ES-I3 (cell line): ENCODE results near the gene PPP2R5A.
"Not testable (repeated sequence)": the region's sequence is repeated elsewhere in the genome, so short reads cannot be mapped to it uniquely, and the experiment has no call there.

Experiments used
- H3K36me3 ChIP-seq: 2 replicates; pipeline ENCODE4 v1.6.1; 2013; ENCODE audit warnings: mild to moderate bottlenecking, low read length, control low read depth, moderate library complexity; ENCODE audit not compliant: insufficient read depth
- H3K4me1 ChIP-seq: 2 replicates; pipeline ENCODE4 v1.6.1; 2013; ENCODE audit warnings: mild to moderate bottlenecking, control low read depth, low read length; ENCODE audit not compliant: insufficient read depth
- H3K9ac ChIP-seq: 2 replicates; pipeline ENCODE4 v1.6.1; 2013; ENCODE audit warnings: low read depth, mild to moderate bottlenecking, low read length, moderate library complexity
- H3K9me3 ChIP-seq: 2 replicates; pipeline ENCODE4 v1.6.1; 2013; ENCODE audit warnings: mild to moderate bottlenecking, low read length, moderate library complexity; ENCODE audit not compliant: control insufficient read depth, insufficient read depth

PPP2R5A gene

DNA sequence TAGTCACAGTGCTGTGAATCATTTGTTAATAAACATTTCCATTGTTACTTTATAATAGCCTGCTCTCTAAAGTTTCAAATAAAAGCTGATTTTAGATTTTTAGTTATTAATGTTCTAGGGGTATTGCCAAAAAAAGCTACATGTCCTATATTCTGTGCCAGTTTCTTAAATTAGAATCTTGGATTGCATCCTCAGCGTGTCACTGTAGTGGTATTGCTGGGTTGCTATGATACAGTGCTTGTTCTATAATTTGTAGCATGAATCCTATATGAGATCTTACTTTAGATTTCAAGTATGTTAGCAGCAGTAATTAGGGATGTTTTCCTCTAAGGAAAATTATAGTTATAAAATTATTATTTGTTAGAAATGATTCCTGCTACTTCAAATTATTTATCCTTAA lies 16.4 kb downstream of the PPP2R5A start:
- no peak overlapping the region for H3K9ac ChIP-seq
- no peaks in the 10 kb centered on the region for H3K4me1 ChIP-seq
- no peaks in the 10 kb centered on the region for H3K36me3 ChIP-seq
- no peaks in the 10 kb centered on the region for H3K9me3 ChIP-seq

GRCh38 chr1:212302745-212303383 lies 17.7 kb downstream of the PPP2R5A start:
- H3K9ac ChIP-seq, result no peak overlapping the region
- H3K36me3 ChIP-seq, result no peaks in the 10 kb centered on the region
- H3K4me1 ChIP-seq, result no peaks in the 10 kb centered on the region
- no peaks in the 10 kb centered on the region for H3K9me3 ChIP-seq

- no peaks in the 10 kb centered on the region for H3K36me3 ChIP-seq
- no peak overlapping the region for H3K9ac ChIP-seq
- peaks cover 6% of the 10 kb centered on the region; the same call in 1 of the 2 replicates for H3K4me1 ChIP-seq
- H3K9me3 ChIP-seq, result no peaks in the 10 kb centered on the region
These were observed 20.1 kb downstream of the PPP2R5A start for GRCh38 chr1:212305342-212305741.

GRCh38 chr1:212305984-212306452 lies 20.8 kb downstream of the PPP2R5A start:
- H3K9ac ChIP-seq, H3K36me3 ChIP-seq, H3K9me3 ChIP-seq, H3K4me1 ChIP-seq: not testable (repeated sequence)

GRCh38 chr1:212309967-212310366 lies 24.8 kb downstream of the PPP2R5A start:
- peaks cover 6% of the 10 kb centered on the region; the same call in 1 of the 2 replicates for H3K4me1 ChIP-seq
- H3K36me3 ChIP-seq, result no peaks in the 10 kb centered on the region
- H3K9ac ChIP-seq, result no peak overlapping the region
- no peaks in the 10 kb centered on the region for H3K9me3 ChIP-seq

- Histone ChIP-seq H3K9ac (no peak overlapping the region), H3K36me3 (no peaks in the 10 kb centered on the region), H3K9me3 (no peaks in the 10 kb centered on the region), H3K4me1 (peaks cover 6% of the 10 kb centered on the region; the same call in 1 of the 2 replicates)
These were observed 25.2 kb downstream of the PPP2R5A start for GRCh38 chr1:212310383-212310782.

- Histone ChIP-seq H3K9ac (no peak overlapping the region), H3K36me3 (no peaks in the 10 kb centered on the region), H3K9me3 (no peaks in the 10 kb centered on the region), H3K4me1 (peaks cover 12% of the 10 kb centered on the region)
These were observed 26.8 kb downstream of the PPP2R5A start for GRCh38 chr1:212311836-212312497.

DNA sequence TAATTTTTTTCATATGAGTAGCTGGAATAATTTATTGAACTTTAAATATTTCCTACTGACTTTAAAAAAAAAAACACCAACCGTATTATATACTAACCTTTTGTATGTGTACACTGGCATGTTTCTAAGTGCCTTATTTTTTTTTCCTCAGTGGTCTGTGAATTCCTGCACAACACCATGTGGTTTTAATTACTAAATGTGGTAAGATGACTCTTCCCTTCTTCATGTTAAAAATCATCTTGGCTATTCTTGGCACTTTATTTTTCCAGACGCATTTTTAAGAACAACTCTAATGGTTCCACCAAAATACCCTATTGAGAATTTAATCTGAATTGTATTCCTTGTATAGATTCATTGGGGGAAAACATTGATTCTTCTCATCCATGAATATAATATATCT lies 28.4 kb downstream of the PPP2R5A start:
- Histone ChIP-seq H3K9ac (no peak overlapping the region), H3K9me3 (no peaks in the 10 kb centered on the region), H3K4me1 (peaks cover 12% of the 10 kb centered on the region), H3K36me3 (no peaks in the 10 kb centered on the region)

GRCh38 chr1:212315184-212315583 lies 30.0 kb downstream of the PPP2R5A start:
- no peaks in the 10 kb centered on the region for H3K9me3 ChIP-seq
- H3K4me1 ChIP-seq, result peaks cover 6% of the 10 kb centered on the region; the same call in 1 of the 2 replicates
- no peak overlapping the region for H3K9ac ChIP-seq
- no peaks in the 10 kb centered on the region for H3K36me3 ChIP-seq

GRCh38 chr1:212315907-212316306 lies 30.7 kb downstream of the PPP2R5A start:
- Histone ChIP-seq H3K9ac (no peak overlapping the region), H3K4me1 (peaks cover 6% of the 10 kb centered on the region; the same call in 1 of the 2 replicates), H3K36me3 (no peaks in the 10 kb centered on the region), H3K9me3 (no peaks in the 10 kb centered on the region)

GRCh38 chr1:212317916-212318315 lies 32.7 kb downstream of the PPP2R5A start:
- Histone ChIP-seq H3K4me1 (peaks cover 6% of the 10 kb centered on the region; the same call in 1 of the 2 replicates), H3K9me3 (no peaks in the 10 kb centered on the region), H3K9ac (no peak overlapping the region), H3K36me3 (no peaks in the 10 kb centered on the region)

- H3K9ac ChIP-seq, H3K4me1 ChIP-seq, H3K9me3 ChIP-seq, H3K36me3 ChIP-seq: not testable (repeated sequence)
These were observed 35.8 kb downstream of the PPP2R5A start for GRCh38 chr1:212321031-212321430.

DNA sequence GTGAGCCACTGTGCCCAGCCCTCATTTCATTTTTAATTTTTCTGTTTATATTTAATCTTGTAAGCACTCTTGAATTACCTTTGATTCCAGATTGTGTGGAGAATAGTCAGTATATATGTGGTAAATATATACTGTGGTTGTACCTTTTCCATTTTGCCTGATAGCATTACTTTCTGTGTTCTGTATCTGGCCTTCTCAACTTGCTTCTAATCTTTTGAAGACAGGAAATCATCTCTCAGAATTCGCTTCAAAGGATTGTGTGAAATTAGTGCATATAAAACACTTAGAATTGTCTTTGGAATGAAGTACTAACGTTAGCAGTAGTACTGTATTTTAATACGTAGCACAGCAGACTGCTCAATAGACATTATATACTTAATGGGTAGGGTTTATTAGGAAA lies 37.9 kb downstream of the PPP2R5A start:
- Histone ChIP-seq H3K9me3 (no peaks in the 10 kb centered on the region), H3K9ac (no peak overlapping the region), H3K4me1 (no peaks in the 10 kb centered on the region), H3K36me3 (no peaks in the 10 kb centered on the region)

GRCh38 chr1:212326541-212326940 lies 41.3 kb downstream of the PPP2R5A start:
- H3K4me1 ChIP-seq, result no peaks in the 10 kb centered on the region
- H3K9ac ChIP-seq, result no peak overlapping the region
- no peaks in the 10 kb centered on the region for H3K9me3 ChIP-seq
- H3K36me3 ChIP-seq, result no peaks in the 10 kb centered on the region

- Histone ChIP-seq H3K4me1 (no peaks in the 10 kb centered on the region), H3K9me3 (no peaks in the 10 kb centered on the region), H3K36me3 (no peaks in the 10 kb centered on the region), H3K9ac (no peak overlapping the region)
These were observed 43.0 kb downstream of the PPP2R5A start for GRCh38 chr1:212328248-212328647.
